Endometrium (tissue), 2 donors: Measurements from ENCODE around the gene FAM124A.
A peak's percentile ranks its signal among the peaks of the same experiment; 100 is the strongest.

ENCODE experiments used
- FAIRE-seq: peaks from 2 replicates; lab custom pipeline; 2012; peaks lifted over from hg19 to GRCh38; lab: Jason Lieb, UNC
- donor health status: control.
- donor health status: control.

FAM124A gene

GRCh38 chr13:51221108-51221507 lies 1.1 kb upstream of the FAM124A start:
- no peak for FAIRE-seq

GRCh38 chr13:51221674-51222036 lies 543 bp upstream of the FAM124A start:
- no peak for FAIRE-seq

- FAIRE-seq, result no peak
These were observed 725 bp downstream of the FAM124A start for GRCh38 chr13:51222686-51223559.

- FAIRE-seq, result no peak
These were observed 1.5 kb downstream of the FAM124A start for GRCh38 chr13:51223560-51224270.

GRCh38 chr13:51225029-51225428 lies 2.8 kb downstream of the FAM124A start:
- FAIRE-seq, result no peak

- no peak for FAIRE-seq
These were observed 5.2 kb downstream of the FAM124A start for GRCh38 chr13:51227404-51227803.

GRCh38 chr13:51229101-51229719 lies 7.0 kb downstream of the FAM124A start:
- no peak for FAIRE-seq

GRCh38 chr13:51229731-51230130 lies 7.5 kb downstream of the FAM124A start:
- no peak for FAIRE-seq

- FAIRE-seq, result peak; percentile 41
These were observed 8.4 kb downstream of the FAM124A start for GRCh38 chr13:51230477-51231105.

GRCh38 chr13:51231456-51231855 lies 9.3 kb downstream of the FAM124A start:
- no peak for FAIRE-seq

- FAIRE-seq, result no peak
These were observed 10.1 kb downstream of the FAM124A start for GRCh38 chr13:51232328-51232727.

- no peak for FAIRE-seq
These were observed 11.1 kb downstream of the FAM124A start for GRCh38 chr13:51233117-51233826.

GRCh38 chr13:51234676-51235075 lies 12.5 kb downstream of the FAM124A start:
- FAIRE-seq, result no peak

- peak; percentile 87 for FAIRE-seq
These were observed 13.0 kb downstream of the FAM124A start for GRCh38 chr13:51235186-51235585.

GRCh38 chr13:51235756-51236490 lies 13.7 kb downstream of the FAM124A start:
- no peak for FAIRE-seq

GRCh38 chr13:51236491-51236792 lies 14.2 kb downstream of the FAM124A start:
- no peak for FAIRE-seq

GRCh38 chr13:51237386-51237785 lies 15.2 kb downstream of the FAM124A start:
- no peak for FAIRE-seq

GRCh38 chr13:51237887-51238286 lies 15.7 kb downstream of the FAM124A start:
- no peak for FAIRE-seq

- FAIRE-seq, result no peak
These were observed 18.0 kb downstream of the FAM124A start for GRCh38 chr13:51240178-51240577.

- FAIRE-seq, result no peak
These were observed 18.8 kb downstream of the FAM124A start for GRCh38 chr13:51240958-51241357.

GRCh38 chr13:51241720-51242119 lies 19.5 kb downstream of the FAM124A start:
- FAIRE-seq, result no peak
